H9 (cell line): Measurements from ENCODE around the gene CDH23. TPM values are rescaled to one million over a fixed set of nuclear protein-coding genes. Genes with fewer than 3 reads are reported as not detected.

ENCODE experiments used
- DNase-seq: peaks from one replicate; pipeline ENCODE4 v3.0.0-alpha.2; 2017
- H2AFZ ChIP-seq: one replicate; pipeline ENCODE4 v1.6.1; 2013; ENCODE audit warnings: mild to moderate bottlenecking, low read length, control low read depth, moderate library complexity
- H2AK5ac ChIP-seq: 2 replicates; pipeline ENCODE4 v1.6.1; 2013; ENCODE audit warnings: low read length, control low read depth, mixed read lengths; ENCODE audit not compliant: insufficient read length
- H2BK120ac ChIP-seq: one replicate; pipeline ENCODE4 v1.6.1; 2013; ENCODE audit warnings: low read depth, mild to moderate bottlenecking, low read length, control low read depth, inconsistent platforms; ENCODE audit not compliant: poor library complexity, severe bottlenecking
- H2BK12ac ChIP-seq: 2 replicates; pipeline ENCODE4 v1.6.1; 2013; ENCODE audit warnings: low read length, control low read depth, mixed read lengths, low read depth; ENCODE audit not compliant: insufficient read length
- H2BK15ac ChIP-seq: 2 replicates; pipeline ENCODE4 v1.6.1; 2013; ENCODE audit warnings: low read depth, low read length, control low read depth
- H2BK20ac ChIP-seq: one replicate; pipeline ENCODE4 v1.6.1; 2013; ENCODE audit warnings: low read depth, mild to moderate bottlenecking, low read length, control low read depth, inconsistent platforms; ENCODE audit not compliant: poor library complexity, severe bottlenecking
- H2BK5ac ChIP-seq: 2 replicates; pipeline ENCODE4 v1.6.1; 2013; ENCODE audit warnings: low read length, control low read depth, mixed read lengths; ENCODE audit not compliant: insufficient read length
- H3K14ac ChIP-seq: 2 replicates; pipeline ENCODE4 v1.6.1; 2013; ENCODE audit warnings: low read length, control low read depth; ENCODE audit not compliant: insufficient read depth
- H3K18ac ChIP-seq: 2 replicates; pipeline ENCODE4 v1.6.1; 2013; ENCODE audit warnings: low read depth, mild to moderate bottlenecking, mixed read lengths, low read length, control low read depth; ENCODE audit not compliant: insufficient read length
- H3K23ac ChIP-seq: 2 replicates; pipeline ENCODE4 v1.6.1; 2013; ENCODE audit warnings: low read length, control low read depth, mixed read lengths, low read depth; ENCODE audit not compliant: insufficient read length
- H3K23me2 ChIP-seq: 2 replicates; pipeline ENCODE4 v1.6.1; 2013; ENCODE audit warnings: low read depth, mild to moderate bottlenecking, mixed read lengths, low read length, control low read depth; ENCODE audit not compliant: insufficient read length, poor library complexity, severe bottlenecking
- H3K27ac ChIP-seq: 2 replicates; pipeline ENCODE4 v1.5.1; 2013; ENCODE audit warnings: low read length, control low read depth, mixed read lengths, low read depth; ENCODE audit not compliant: insufficient read length
- H3K27me3 ChIP-seq: 2 replicates; pipeline ENCODE4 v1.6.1; 2013; ENCODE audit warnings: low read length, control low read depth, inconsistent platforms; ENCODE audit not compliant: insufficient read depth
- H3K4ac ChIP-seq: 2 replicates; pipeline ENCODE4 v1.6.1; 2013; ENCODE audit warnings: low read depth, mild to moderate bottlenecking, control low read depth, inconsistent platforms, low read length, moderate library complexity
- H3K4me1 ChIP-seq: 2 replicates; pipeline ENCODE4 v1.6.1; 2013; ENCODE audit warnings: low read length, control low read depth, inconsistent platforms; ENCODE audit not compliant: insufficient read depth
- H3K4me2 ChIP-seq: 2 replicates; pipeline ENCODE4 v1.6.1; 2013; ENCODE audit warnings: low read length, control low read depth, mixed read lengths; ENCODE audit not compliant: insufficient read length, insufficient read depth
- H3K56ac ChIP-seq: 2 replicates; pipeline ENCODE4 v1.6.1; 2013; ENCODE audit warnings: low read depth, mild to moderate bottlenecking, mixed read lengths, low read length, control low read depth; ENCODE audit not compliant: insufficient read length
- H3K79me1 ChIP-seq: 2 replicates; pipeline ENCODE4 v1.6.1; 2013; ENCODE audit warnings: low read depth, mild to moderate bottlenecking, moderate library complexity, low read length, control low read depth, inconsistent platforms; ENCODE audit not compliant: insufficient read depth, poor library complexity, severe bottlenecking
- H3K79me2 ChIP-seq: 2 replicates; pipeline ENCODE4 v1.6.1; 2013; ENCODE audit warnings: low read length, control low read depth, inconsistent platforms; ENCODE audit not compliant: insufficient read depth
- H3K9ac ChIP-seq: 2 replicates; pipeline ENCODE4 v1.6.1; 2013; ENCODE audit warnings: low read length, control low read depth, mixed read lengths; ENCODE audit not compliant: insufficient read length; ENCODE audit errors: extremely low read depth
- H3K9me3 ChIP-seq: one replicate; pipeline ENCODE4 v1.6.1; 2013; ENCODE audit warnings: low read depth, low read length, inconsistent platforms; ENCODE audit not compliant: control insufficient read depth
- H3T11ph ChIP-seq: one replicate; pipeline ENCODE4 v1.6.1; 2013; ENCODE audit warnings: mild to moderate bottlenecking, low read length, control low read depth, inconsistent platforms
- H4K20me1 ChIP-seq: one replicate; pipeline ENCODE4 v1.6.1; 2013; ENCODE audit not compliant: control insufficient read depth, insufficient read length, insufficient read depth
- H4K5ac ChIP-seq: 2 replicates; pipeline ENCODE4 v1.6.1; 2013; ENCODE audit warnings: low read depth, mild to moderate bottlenecking, mixed read lengths, low read length, control low read depth; ENCODE audit not compliant: insufficient read length
- H4K8ac ChIP-seq: replicated peaks from 2 replicates; pipeline ENCODE4 v1.6.1; 2013; ENCODE audit warnings: low read length, control low read depth, mixed read lengths, low read depth; ENCODE audit not compliant: insufficient read length
- H4K91ac ChIP-seq: 2 replicates; pipeline ENCODE4 v1.6.1; 2013; ENCODE audit warnings: low read depth, mild to moderate bottlenecking, moderate library complexity, mixed read lengths, low read length, control low read depth; ENCODE audit not compliant: insufficient read length
- H3K27ac Mint-ChIP-seq, 3 experiments: 2 replicates in 2 of 3; 3 replicates in 1 of 3; pipeline ENCODE4 v1.8.0; 2020 to 2021; ENCODE audit warnings: mixed read lengths in 3 of 3, mild to moderate bottlenecking in 1 of 3, moderate library complexity in 1 of 3
- H3K27me3 Mint-ChIP-seq: 2 replicates; pipeline ENCODE4 v1.8.0; 2021; ENCODE audit warnings: low read depth, mild to moderate bottlenecking, moderate library complexity, mixed read lengths
- H3K36me3 Mint-ChIP-seq, 3 experiments: 2 replicates in 2 of 3; 3 replicates in 1 of 3; pipeline ENCODE4 v1.8.0; 2020 to 2021; ENCODE audit warnings: low read depth in 3 of 3, mixed read lengths in 3 of 3; ENCODE audit not compliant: insufficient read depth in 1 of 3
- H3K4me1 Mint-ChIP-seq, 2 experiments: 2 replicates each; pipeline ENCODE4 v1.8.0; 2020; ENCODE audit warnings: mixed read lengths in 2 of 2
- H3K4me3 Mint-ChIP-seq, 2 experiments: 2 replicates in 1 of 2; 3 replicates in 1 of 2; pipeline ENCODE4 v1.8.0; 2020 to 2021; ENCODE audit warnings: mild to moderate bottlenecking in 2 of 2, mixed read lengths in 2 of 2, moderate library complexity in 1 of 2
- H3K9me3 Mint-ChIP-seq, 2 experiments: 2 replicates in 1 of 2; 3 replicates in 1 of 2; pipeline ENCODE4 v1.8.0; 2020; ENCODE audit warnings: mild to moderate bottlenecking in 2 of 2, mixed read lengths in 2 of 2, moderate library complexity in 1 of 2
- CTCF ChIP-seq: fragments of 200-600 bp; sonication (generic); conservative IDR thresholded peaks from 3 replicates; pipeline ENCODE4 v1.8.0; 2021; ENCODE audit warnings: antibody characterized with exemption, mild to moderate bottlenecking
- WGBS: extraction: QIAGEN DNeasy Blood & Tissue Kit; methylation state at CpG from one replicate; pipeline ENCODE4 v1.1.7; 2013; ENCODE audit warnings: missing lambda C conversion rate, low lambda C conversion rate, mixed read lengths; ENCODE audit not compliant: insufficient read length; ENCODE audit errors: extremely low coverage; 5-methylcytosine and 5-hydroxymethylcytosine counted together
- total RNA-seq: library from RNA; stranded (reverse); gene quantifications from 2 replicates; pipeline ENCODE4 v1.2.1, GENCODE V29; 2021

The CDH23 gene
- total RNA-seq, 1 experiment from 2014 or later: 2.1 TPM

GRCh38 chr10:71483135-71483534 lies 86.4 kb downstream of the CDH23 start:
- Histone ChIP-seq H3K23me2 (no peaks in the 10 kb centered on the region), H2AFZ (no peak overlapping the region), H3K56ac (no peak overlapping the region), H3K9ac (no peak overlapping the region), H3K23ac (no peak overlapping the region), H2BK20ac (no peak overlapping the region), H2AK5ac (no peak overlapping the region), H4K91ac (no peak overlapping the region), H3K4ac (no peak overlapping the region), H2BK15ac (no peak overlapping the region), H4K5ac (no peak overlapping the region), H3K18ac (no peak overlapping the region), H3K27ac (no peak overlapping the region), H3K4me2 (no peak overlapping the region), H3T11ph (no peak overlapping the region), H4K8ac (no peak overlapping the region), H4K20me1 (no peaks in the 10 kb centered on the region), H3K79me1 (no peaks in the 10 kb centered on the region), H3K4me1 (no peaks in the 10 kb centered on the region), H3K9me3 (no peaks in the 10 kb centered on the region), H3K79me2 (no peaks in the 10 kb centered on the region), H3K27me3 (no peaks in the 10 kb centered on the region), H2BK120ac (no peak overlapping the region), H3K14ac (no peak overlapping the region), H2BK12ac (no peak overlapping the region), H2BK5ac (no peak overlapping the region)
- Mint-ChIP-seq H3K27me3 (peaks cover 26% of the 10 kb centered on the region), H3K36me3 (no peaks in the 10 kb centered on the region; a peak in 1 of 7 replicates), H3K9me3 (no peaks in the 10 kb centered on the region), H3K4me3 (no peak overlapping the region), H3K4me1 (peaks cover 4 to 5% of the 10 kb centered on the region in 2 experiments; a peak in 2 of 4 replicates), H3K27ac (no peak overlapping the region; a peak in 1 of 7 replicates)
- TF ChIP-seq CTCF: no peak
- no CpG with 5 or more reads among the region's 4 CpGs for WGBS
- DNase-seq: no peak
